HuH-7.5 (cell line): ENCODE results near the gene NXN.
"Not testable (repeated sequence)": the region's sequence is repeated elsewhere in the genome, so short reads cannot be mapped to it uniquely, and the experiment has no call there.

Source experiments
- DNase-seq: peaks from one replicate; pipeline ENCODE4 v3.0.0; 2011; ENCODE audit warnings: low spot score

NXN gene

DNA sequence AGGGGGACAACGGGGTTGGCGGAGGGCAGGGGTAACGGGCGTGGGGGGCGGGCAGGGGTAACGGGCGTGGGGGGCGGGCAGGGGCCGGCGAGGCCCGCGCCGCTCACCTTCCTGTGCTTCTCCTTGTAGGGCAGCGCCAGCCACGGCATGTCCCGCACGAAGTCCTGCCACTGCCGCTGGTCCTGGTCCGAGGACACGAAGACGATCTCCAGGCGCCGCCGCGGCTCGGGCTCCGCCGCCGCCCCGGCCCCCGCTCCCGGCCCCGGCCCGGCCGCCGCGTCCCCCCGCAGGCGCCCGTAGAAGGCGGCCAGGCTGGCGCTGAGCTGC, 401 bp downstream of the NXN start:
- DNase-seq: no peak

GRCh38 chr17:978103-979093, 1.2 kb downstream of the NXN start:
- DNase-seq: peak; percentile 49

DNA sequence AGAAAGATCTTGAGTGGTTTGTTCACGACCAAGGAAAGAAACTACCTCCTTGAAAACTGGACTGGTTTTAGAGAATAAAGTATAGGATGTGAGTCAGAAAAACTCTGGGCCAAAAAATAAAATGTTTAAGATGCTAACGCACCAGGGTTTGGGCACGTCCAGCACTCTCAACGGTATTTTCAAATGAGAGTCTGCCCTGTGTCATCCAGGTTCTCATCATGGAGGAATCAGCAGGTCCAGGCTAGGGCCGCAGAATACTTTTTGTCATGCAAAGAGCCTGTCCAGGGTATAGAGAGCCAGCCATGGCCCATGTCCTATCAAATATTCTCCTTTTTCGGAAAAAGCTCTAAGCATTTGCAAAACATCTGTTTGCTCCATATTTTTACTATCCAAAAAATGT, 2.4 kb downstream of the NXN start:
- no peak for DNase-seq

DNA sequence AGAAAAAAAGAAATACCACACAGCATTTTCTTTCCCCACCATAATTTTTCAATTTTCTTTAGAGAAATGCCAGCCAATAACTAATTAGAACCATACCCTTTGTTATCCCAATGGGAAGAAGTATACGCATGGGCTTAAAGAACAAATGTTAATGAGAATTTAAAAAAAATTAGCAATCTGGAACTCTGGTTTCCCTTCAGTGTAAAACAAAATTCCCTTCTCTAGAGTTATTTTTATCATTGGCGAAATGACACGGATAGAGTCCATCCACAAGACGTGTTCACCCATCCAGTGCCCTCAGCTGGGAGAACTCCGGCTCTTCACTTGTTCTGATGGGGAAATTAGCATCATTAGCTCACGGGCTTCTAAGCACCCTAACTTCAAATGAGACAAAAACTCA, 3.3 kb downstream of the NXN start:
- DNase-seq: no peak

DNA sequence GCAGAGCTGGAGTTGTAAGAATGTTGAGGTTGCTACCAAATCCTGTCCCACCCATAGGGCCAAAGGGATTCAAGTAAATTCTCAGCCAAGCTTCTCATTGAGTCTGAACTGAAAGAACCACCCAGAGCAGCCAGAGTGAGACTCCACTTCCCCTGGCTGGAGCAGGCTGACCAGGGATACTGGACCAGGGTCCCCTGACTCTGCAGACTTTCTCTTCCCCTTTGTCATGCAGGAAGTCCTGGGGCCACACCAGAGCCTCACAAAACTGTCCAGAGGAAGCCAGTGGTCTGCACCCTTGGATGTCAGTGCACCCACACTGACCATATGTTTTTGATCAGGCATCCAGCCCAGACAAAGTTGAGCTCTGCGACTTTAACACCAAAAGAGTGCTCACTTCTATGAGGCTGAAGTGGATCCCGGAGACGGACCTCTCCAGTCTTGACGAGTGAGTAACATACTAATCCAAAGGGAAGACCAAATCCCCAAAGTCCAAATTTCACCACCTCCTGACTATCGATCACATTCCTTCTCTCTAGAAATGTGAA, 4.1 kb downstream of the NXN start:
- DNase-seq: no peak

GRCh38 chr17:974778-975177, 4.8 kb downstream of the NXN start:
- not testable (repeated sequence) for DNase-seq

- DNase-seq: no peak
Measured at GRCh38 chr17:973053-973452, 6.5 kb downstream of the NXN start.

- DNase-seq: not testable (repeated sequence)
Measured at GRCh38 chr17:971861-972260, 7.7 kb downstream of the NXN start.

- DNase-seq: no peak
Measured at GRCh38 chr17:970364-970763, 9.2 kb downstream of the NXN start.

DNA sequence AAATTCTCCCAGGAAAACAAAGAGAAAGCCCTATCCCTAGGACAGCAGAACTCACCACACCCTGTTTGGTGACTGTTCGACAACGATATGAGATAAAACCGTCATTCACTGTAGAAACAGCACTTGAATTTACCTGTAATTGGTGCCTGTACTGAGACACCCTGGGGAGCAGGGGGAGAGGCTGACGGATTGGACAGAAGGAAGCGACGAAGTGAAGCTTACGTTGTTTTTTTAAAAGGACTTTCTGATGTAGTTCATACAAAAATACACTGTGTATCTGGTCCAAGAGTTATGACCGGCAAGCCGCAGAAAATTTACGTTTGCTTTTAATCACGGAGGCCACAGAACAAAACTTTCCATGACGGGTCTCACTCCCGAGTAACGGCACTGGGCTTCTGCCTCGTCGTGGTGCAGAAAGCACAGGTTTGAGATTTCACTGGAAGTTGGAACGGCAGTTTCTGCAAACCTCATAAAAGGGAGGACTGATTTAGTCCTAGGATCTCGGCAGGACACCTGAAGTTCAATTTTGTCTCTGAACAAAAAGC, 9.7 kb downstream of the NXN start:
- no peak for DNase-seq

- no peak for DNase-seq
Measured at GRCh38 chr17:968812-969730, 10.5 kb downstream of the NXN start.

- no peak for DNase-seq
Measured at GRCh38 chr17:967122-967521, 12.5 kb downstream of the NXN start.

GRCh38 chr17:965311-965989, 14.1 kb downstream of the NXN start:
- no peak for DNase-seq

DNA sequence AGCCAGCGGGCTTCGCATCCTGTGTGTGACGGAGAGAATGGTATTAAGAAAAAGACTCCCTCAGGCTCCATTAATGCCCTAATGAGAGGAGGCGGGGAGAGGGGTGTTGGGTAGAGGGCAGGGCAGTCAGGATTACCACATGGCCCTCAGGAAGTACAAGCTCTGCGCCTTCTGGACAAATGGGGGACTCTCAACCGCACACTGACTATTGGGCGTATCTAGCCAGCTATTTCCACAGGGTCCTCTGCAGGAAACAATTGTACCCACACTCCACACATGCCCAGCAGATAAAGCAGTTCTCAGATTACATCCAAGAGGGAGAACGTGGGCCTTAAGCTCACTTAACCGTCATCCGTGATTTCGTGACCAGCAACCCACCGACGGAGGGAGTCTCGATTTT, 14.7 kb downstream of the NXN start:
- no peak for DNase-seq

DNA sequence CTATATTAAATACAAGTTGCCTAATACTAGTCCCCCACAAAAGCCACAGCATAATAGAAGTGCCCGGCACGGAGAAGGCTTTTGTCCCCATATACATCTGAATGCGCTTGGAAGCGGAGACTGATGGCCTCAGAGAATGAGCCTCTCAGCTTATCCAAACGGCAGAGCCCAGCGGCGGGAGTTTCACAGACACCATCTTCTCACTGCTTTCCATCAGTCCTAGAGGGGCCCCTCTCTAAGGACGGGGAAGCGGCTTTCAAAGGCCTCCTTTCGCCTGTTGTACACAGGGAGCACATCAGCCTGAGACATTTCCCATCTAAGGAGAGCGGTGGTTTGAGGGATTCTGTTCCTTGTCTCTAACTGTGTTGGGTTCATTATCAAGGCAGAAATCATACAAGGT, 16.9 kb downstream of the NXN start:
- DNase-seq: no peak

- no peak for DNase-seq
Measured at GRCh38 chr17:962166-962565, 17.4 kb downstream of the NXN start.

DNA sequence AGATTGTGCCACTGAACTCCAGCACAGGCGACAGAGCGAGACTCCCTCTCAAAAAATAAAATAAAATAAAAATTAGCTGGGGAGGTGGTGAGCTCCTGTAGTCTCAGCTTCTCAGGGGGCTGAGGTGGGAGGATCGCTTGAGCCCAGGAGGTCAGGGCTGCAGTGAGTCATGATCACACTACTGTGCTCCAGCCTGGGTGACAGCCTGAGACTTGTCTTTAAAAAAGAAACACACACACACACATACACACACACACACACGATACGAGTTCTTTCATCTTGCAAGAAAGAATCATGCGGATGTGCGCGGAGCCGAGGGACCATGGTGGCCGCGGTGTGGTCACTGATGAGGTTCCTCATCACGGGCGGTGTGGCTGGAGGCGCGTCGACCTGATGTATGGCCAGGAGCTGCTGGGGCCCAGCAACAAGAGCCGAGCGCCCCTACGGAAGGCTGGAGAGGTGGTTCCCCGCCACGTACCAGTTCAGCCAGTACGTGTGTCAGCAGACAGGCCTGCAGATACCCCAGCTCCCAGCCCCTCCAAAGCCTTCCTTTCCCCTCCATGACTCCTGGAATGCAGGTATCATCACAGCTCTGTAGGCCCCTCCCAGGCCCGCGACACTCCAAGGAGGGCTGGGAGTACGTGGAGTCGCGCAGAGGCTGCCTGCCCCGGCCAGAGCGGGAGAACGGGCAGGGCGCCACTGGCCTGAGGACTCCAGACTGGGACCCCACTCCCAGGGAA, 20.7 kb downstream of the NXN start:
- no peak for DNase-seq

DNA sequence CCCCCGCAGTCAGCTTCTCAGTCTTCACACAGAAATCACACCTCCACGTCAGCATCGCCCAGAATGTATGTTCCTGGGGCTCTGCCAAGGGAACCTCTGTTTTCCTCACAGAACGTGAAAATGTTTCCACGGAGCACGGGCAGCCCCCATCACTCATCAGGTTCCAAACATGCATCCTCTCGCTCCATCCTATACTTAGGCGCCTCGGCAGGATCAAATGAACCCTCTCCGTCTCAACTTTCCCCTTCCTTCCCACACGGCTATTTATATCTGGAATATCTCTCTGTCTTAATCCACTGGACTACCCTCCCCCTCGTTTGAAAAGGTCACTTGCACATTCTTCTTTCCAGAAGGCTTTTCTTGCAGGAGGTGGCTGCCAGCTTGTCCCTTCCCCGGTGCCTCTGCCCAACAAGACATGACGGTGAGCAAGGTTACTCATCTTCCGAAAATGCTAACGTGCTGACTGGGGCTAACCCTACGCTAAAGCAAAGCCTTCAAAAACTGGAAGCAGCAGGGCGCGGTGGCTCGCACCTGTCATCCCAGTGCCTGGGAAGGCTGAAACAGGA, 21.6 kb downstream of the NXN start:
- DNase-seq: no peak

- no peak for DNase-seq
Measured at GRCh38 chr17:956905-957304, 22.7 kb downstream of the NXN start.

DNA sequence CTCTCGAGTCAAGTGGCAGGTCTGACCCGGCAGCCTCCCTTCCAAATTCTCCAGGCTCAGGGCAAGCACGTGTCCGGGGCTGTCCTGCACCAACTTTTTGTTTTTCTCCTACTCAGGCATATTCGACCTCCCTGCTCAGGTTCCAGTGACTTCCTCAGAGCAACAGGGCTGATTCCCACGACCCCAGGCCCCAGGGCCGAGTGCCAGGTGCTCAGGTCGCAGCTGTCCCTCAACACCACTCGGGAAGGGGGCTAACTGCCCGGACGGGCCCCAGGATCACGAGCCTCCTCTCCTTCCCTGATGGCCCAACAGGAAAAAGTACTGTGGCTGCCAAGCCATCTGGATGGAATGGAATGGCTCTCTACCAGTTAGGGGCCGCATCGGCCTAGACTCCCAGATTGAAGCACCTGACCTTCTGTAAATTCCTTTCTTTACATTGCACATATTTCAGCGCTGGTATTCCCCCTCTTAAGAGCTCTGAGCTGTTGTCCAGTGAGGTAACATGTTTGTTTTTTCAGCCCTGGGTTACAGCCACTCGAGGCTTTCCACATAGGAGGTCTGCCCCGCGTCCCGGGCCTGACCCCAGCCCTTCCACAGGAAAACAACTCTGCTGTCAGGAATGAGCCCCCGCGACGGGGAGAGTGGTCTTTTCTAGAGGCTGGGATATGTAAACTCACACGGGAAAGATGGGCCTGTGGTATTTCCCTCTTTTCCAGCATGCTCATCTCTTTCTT, 25.0 kb downstream of the NXN start:
- peak; percentile 71 for DNase-seq
